GM12892 (cell line): ENCODE data around the gene PP2D1.

Experiments used
- POLR2A ChIP-seq: IDR thresholded peaks from 2 replicates; pipeline ENCODE4 v1.6.1; 2011; ENCODE audit warnings: low read depth, low read length, control low read depth
- TAF1 ChIP-seq: IDR thresholded peaks from 2 replicates; pipeline ENCODE4 v1.6.1; 2011; ENCODE audit warnings: low read depth, mild to moderate bottlenecking, control low read depth, low read length, borderline replicate concordance

DNA sequence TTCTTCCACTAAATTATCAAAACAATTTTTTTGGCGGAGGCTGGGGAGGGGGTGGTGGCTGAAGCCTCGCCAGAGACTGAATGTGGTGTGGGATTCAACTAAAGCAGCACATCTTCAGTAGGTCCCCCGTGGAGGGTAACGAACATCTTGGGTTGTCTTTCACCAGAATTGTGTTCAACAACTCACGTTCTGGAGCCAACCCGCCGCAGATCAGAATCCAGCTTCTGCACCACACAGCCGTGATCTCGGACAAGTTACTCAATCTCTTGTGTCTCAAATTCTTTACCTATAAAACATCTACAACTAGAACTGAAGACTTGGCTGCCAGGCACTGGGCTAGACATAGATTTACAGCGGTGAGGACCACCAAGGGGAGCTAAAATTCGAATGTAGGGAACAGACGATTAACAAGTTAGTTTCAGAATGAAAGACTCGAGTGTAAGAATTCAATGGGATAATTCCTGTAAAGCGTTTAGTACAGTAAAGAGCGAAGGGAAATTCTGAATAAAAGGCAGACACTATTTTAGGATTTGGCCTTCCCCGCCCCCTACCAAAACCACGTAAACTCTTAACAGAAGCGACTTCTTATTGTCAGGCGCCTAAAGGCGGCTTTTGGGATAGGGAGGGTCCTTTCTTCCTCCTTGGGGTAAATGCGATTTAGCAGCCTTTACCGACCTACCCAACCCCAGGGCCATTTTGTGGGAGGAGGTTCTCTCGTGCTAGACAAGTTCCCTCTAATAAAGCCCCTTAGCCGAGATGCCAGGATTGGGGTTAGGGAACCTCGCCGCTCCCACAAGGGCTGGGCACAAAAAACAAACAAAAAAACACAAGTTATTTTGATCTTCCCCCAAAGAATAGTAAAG is 65.9 kb downstream of the PP2D1 start:
- no peak for TF ChIP-seq TAF1
- TF ChIP-seq POLR2A = no peak
